HepG2 (cell line): Measurements from ENCODE around the gene ACAD8. TPM values are rescaled to one million over a fixed set of nuclear protein-coding genes. Genes with fewer than 3 reads are reported as not detected.
"Not testable (repeated sequence)": the region's sequence is repeated elsewhere in the genome, so short reads cannot be mapped to it uniquely, and the experiment has no call there.

Experiments used
- ATAC-seq: fragments of 200-7000 bp; cut with Tn5 transposase; 3 replicates; pipeline ENCODE4 v1.9.1; 2020; ENCODE audit warnings: mild to moderate bottlenecking, moderate library complexity
- BruUV-seq: library from RNA; stranded (reverse); fragments of 400-500 nt; replicated peaks from 2 replicates; lab custom pipeline; 2021; lab: Mats Ljungman, UMichigan
- CTCF ChIA-PET: fragments of 300-600 bp; formaldehyde crosslinking; extraction: SDS; loops from one replicate; lab custom pipeline; 2021; ENCODE audit warnings: low total read pairs, inconsistent platforms, low intra/inter-chr PET ratio; lab: Yijun Ruan, JAX
- POLR2A ChIA-PET: fragments of 350-600 bp; sonication (Branson Sonifier 250); formaldehyde crosslinking; loops from one replicate; lab custom pipeline; 2020; ENCODE audit warnings: antibody characterized with exemption, inconsistent platforms; lab: Yijun Ruan, JAX
- DNase-seq: peaks from one replicate; pipeline ENCODE4 v3.0.0-alpha.2; 2015; ENCODE audit warnings: low spot score
- FAIRE-seq: peaks from 3 replicates; lab custom pipeline; 2011; peaks lifted over from hg19 to GRCh38; lab: Jason Lieb, UNC
- H2AFZ ChIP-seq: one replicate; pipeline ENCODE4 v1.6.1; 2011; ENCODE audit warnings: low read length, inconsistent platforms
- H3K27ac ChIP-seq: fragments of 300-600 bp; 3 replicates; pipeline ENCODE4 v1.8.0; 2011; ENCODE audit warnings: mixed run types, mild to moderate bottlenecking, mixed read lengths, low read length, inconsistent platforms; ENCODE audit not compliant: insufficient read depth; ENCODE audit errors: extremely low read length
- H3K27me3 ChIP-seq, 2 experiments: fragments of 200-600 bp in 1 of 2; 2 replicates in 1 of 2; 3 replicates in 1 of 2; pipeline versions ENCODE4 v1.6.0 to v1.8.0; 2011; ENCODE audit warnings: low read length in 2 of 2, mild to moderate bottlenecking in 2 of 2, moderate library complexity in 2 of 2, inconsistent platforms in 1 of 2; ENCODE audit not compliant: insufficient read depth in 2 of 2, control insufficient read depth in 1 of 2
- H3K36me3 ChIP-seq, 2 experiments: fragments of 200-600 bp in 1 of 2; replicated peaks in 1 of 2; 2 replicates in 1 of 2; 3 replicates in 1 of 2; pipeline versions ENCODE4 v1.5.1 to v1.8.0; 2011; ENCODE audit warnings: low read length in 2 of 2, inconsistent platforms in 1 of 2; ENCODE audit not compliant: insufficient read depth in 2 of 2, control insufficient read depth in 1 of 2
- H3K4me1 ChIP-seq: 2 replicates; pipeline ENCODE4 v1.5.1; 2012; ENCODE audit warnings: low read length, inconsistent platforms; ENCODE audit not compliant: insufficient read depth
- H3K4me2 ChIP-seq: 2 replicates; pipeline ENCODE4 v1.6.0; 2011; ENCODE audit warnings: low read depth, low read length, inconsistent platforms
- H3K4me3 ChIP-seq, 3 experiments: fragments of 200-600 bp in 1 of 3; sonication (generic), shearing (Covaris generic) in 1 of 3; replicated peaks in 1 of 3; 2 replicates each; pipeline ENCODE4 v1.5.1; 2011 to 2016; ENCODE audit warnings: low read length in 3 of 3, inconsistent platforms in 2 of 3, low read depth in 2 of 3, mild to moderate bottlenecking in 2 of 3, control low read depth in 1 of 3, mixed read lengths in 1 of 3; ENCODE audit not compliant: insufficient read depth in 1 of 3
- H3K79me2 ChIP-seq: one replicate; pipeline ENCODE4 v1.6.1; 2011; ENCODE audit warnings: low read length, inconsistent platforms; ENCODE audit not compliant: insufficient read depth
- H3K9ac ChIP-seq: 2 replicates; pipeline ENCODE4 v1.6.0; 2011; ENCODE audit warnings: mild to moderate bottlenecking, low read depth, low read length, inconsistent platforms; ENCODE audit not compliant: insufficient read depth
- H3K9me3 ChIP-seq: 2 replicates; pipeline ENCODE4 v1.5.1; 2012; ENCODE audit warnings: mild to moderate bottlenecking, low read length
- H4K20me1 ChIP-seq: 2 replicates; pipeline ENCODE4 v1.6.0; 2011; ENCODE audit warnings: inconsistent platforms, mild to moderate bottlenecking, low read length, moderate library complexity; ENCODE audit not compliant: insufficient read depth
- EP300 ChIP-seq, 3 experiments: sonication (generic) in 1 of 3; formaldehyde crosslinking in 1 of 3; IDR thresholded peaks; 2 replicates each; pipeline versions ENCODE4 v1.5.1 to v1.6.1; 2011 to 2020; ENCODE audit warnings: low read depth in 2 of 3, low read length in 2 of 3, borderline replicate concordance in 1 of 3, improper control_type of control experiment in 1 of 3, mild to moderate bottlenecking in 1 of 3, missing genetic modification reagents in 1 of 3, moderate library complexity in 1 of 3
- FOXK1 ChIP-seq: sonication (generic); formaldehyde crosslinking; IDR thresholded peaks from 2 replicates; pipeline ENCODE4 v1.4.0; 2020; ENCODE audit warnings: low read depth, missing genetic modification reagents, borderline replicate concordance
- KAT8 ChIP-seq: IDR thresholded peaks from 2 replicates; pipeline ENCODE4 v1.6.1; 2016; ENCODE audit warnings: missing genetic modification reagents, missing compliant biosample characterization
- KDM1A ChIP-seq: IDR thresholded peaks from 2 replicates; pipeline ENCODE4 v1.6.1; 2016; ENCODE audit warnings: missing compliant biosample characterization
- SRSF4 ChIP-seq: fragments of 200-400 bp; formaldehyde crosslinking; IDR thresholded peaks from one replicate; pipeline ENCODE4 v1.6.1; 2018; ENCODE audit warnings: mild to moderate bottlenecking, low read depth, low read length, moderate library complexity; ENCODE audit not compliant: poor library complexity, severe bottlenecking
- THYN1 ChIP-seq: sonication (generic); formaldehyde crosslinking; IDR thresholded peaks from 2 replicates; pipeline ENCODE4 v1.8.1; 2023; ENCODE audit warnings: low read depth, mild to moderate bottlenecking, moderate library complexity, missing genetic modification reagents, borderline replicate concordance
- XBP1 ChIP-seq: sonication (generic); formaldehyde crosslinking; IDR thresholded peaks from 2 replicates; pipeline ENCODE4 v1.5.0; 2020; ENCODE audit warnings: missing genetic modification reagents
- ZNF180 ChIP-seq: sonication (generic); formaldehyde crosslinking; IDR thresholded peaks from 2 replicates; pipeline ENCODE4 v1.4.0; 2020; ENCODE audit warnings: low read depth, missing genetic modification reagents, borderline replicate concordance
- ZNF619 ChIP-seq: sonication (generic); formaldehyde crosslinking; IDR thresholded peaks from 2 replicates; pipeline ENCODE4 v1.4.0; 2020; ENCODE audit warnings: mild to moderate bottlenecking, missing genetic modification reagents
- WGBS: methylation state at CpG from one replicate; pipeline ENCODE4 v1.1.6; 2017; ENCODE audit warnings: low lambda C conversion rate; 5-methylcytosine and 5-hydroxymethylcytosine counted together
- in situ Hi-C: cut with HindIII; loops from 2 replicates; pipeline ENCODE4 v1.10.0; 2017; ENCODE audit warnings: low pct_unique_long_range_greater_than_20kb; ENCODE audit not compliant: extremely low pct_ligation_motif_present
- intact Hi-C: fragments of 100-400 bp; cut with micrococcal nuclease; formaldehyde crosslinking; loops from one replicate; pipeline ENCODE4 v1.10.0; 2022; ENCODE audit not compliant: unreplicated experiment
- polyA plus RNA-seq, 8 experiments: library from polyadenylated mRNA; depleted of rRNA in 3 of 8; stranded (reverse) in 7 of 8; unstranded in 1 of 8; fragments of >200 nt; fragmentation: Illumina TruSeq in 4 of 8; extraction: Trizol in 4 of 8; gene quantifications; 2 replicates each; pipeline versions ENCODE4 v1.2.1 to v1.2.3, GENCODE V29; 2011 to 2016; ENCODE audit warnings: low read depth in 4 of 8, missing spikeins in 1 of 8, mixed read lengths in 1 of 8; ENCODE audit not compliant: insufficient read depth in 1 of 8
- total RNA-seq, 5 experiments: library from RNA; depleted of rRNA; stranded (reverse); fragments of >200 nt; fragmentation: Illumina TruSeq; extraction: Trizol; gene quantifications; 2 replicates each; pipeline ENCODE4 v1.2.3, GENCODE V29; 2016; ENCODE audit warnings: low read depth in 1 of 5
- TF ChIP-seq, protein P1 (sequence below): sonication (generic); formaldehyde crosslinking; IDR thresholded peaks from 2 replicates; pipeline ENCODE4 v1.4.0; 2020; ENCODE audit warnings: low read depth, mild to moderate bottlenecking, missing genetic modification reagents

ACAD8 gene
- total and polyA plus RNA-seq, 2 of the 13 experiments (the other 11 are each of a cell fraction or from before 2014, with no cell fraction given) = 13.5 to 20.3 TPM

- TF ChIP-seq THYN1 (no peak), KDM1A (CRISPR knock-in tag) (no peak), XBP1 (CRISPR knock-in tag) (no peak), SRSF4 (no peak), KAT8 (CRISPR knock-in tag) (no peak), FOXK1 (no peak)
- TF ChIP-seq, protein P1, sequence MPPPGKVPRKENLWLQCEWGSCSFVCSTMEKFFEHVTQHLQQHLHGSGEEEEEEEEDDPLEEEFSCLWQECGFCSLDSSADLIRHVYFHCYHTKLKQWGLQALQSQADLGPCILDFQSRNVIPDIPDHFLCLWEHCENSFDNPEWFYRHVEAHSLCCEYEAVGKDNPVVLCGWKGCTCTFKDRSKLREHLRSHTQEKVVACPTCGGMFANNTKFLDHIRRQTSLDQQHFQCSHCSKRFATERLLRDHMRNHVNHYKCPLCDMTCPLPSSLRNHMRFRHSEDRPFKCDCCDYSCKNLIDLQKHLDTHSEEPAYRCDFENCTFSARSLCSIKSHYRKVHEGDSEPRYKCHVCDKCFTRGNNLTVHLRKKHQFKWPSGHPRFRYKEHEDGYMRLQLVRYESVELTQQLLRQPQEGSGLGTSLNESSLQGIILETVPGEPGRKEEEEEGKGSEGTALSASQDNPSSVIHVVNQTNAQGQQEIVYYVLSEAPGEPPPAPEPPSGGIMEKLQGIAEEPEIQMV (CRISPR knock-in tag) = no peak
Observed at GRCh38 chr11:134282121-134283045, 29.0 kb downstream of the ACAD8 start (continued).

GRCh38 chr11:134283461-134284230 is 30.3 kb downstream of the ACAD8 start:
- Histone ChIP-seq H3K9ac (no peak overlapping the region), H2AFZ (no peak overlapping the region), H4K20me1 (no peaks in the 10 kb centered on the region), H3K79me2 (no peaks in the 10 kb centered on the region), H3K27me3 (peaks cover 0 to 45% of the 10 kb centered on the region in 2 experiments; a peak in 4 of 5 replicates), H3K36me3 (no peaks in the 10 kb centered on the region), H3K4me3 (no peak overlapping the region), H3K4me2 (no peak overlapping the region), H3K4me1 (no peaks in the 10 kb centered on the region), H3K27ac (no peak overlapping the region), H3K9me3 (no peaks in the 10 kb centered on the region)
- no TSS peak for BruUV-seq
- intact Hi-C loops = no loop called here
- no peak for FAIRE-seq
- CTCF ChIA-PET = no interaction called here
- ATAC-seq = no peak
- TF ChIP-seq ZNF180 (CRISPR knock-in tag) (no peak), EP300 (IDR thresholded peaks at IDR 0.05; ENCODE audit: low read depth in 2 of 2, low read length in 2 of 2) (no peak), EP300 (CRISPR knock-in tag; IDR thresholded peaks at IDR 0.05; ENCODE audit: borderline replicate concordance) (no peak), ZNF619 (no peak)
- no peak for DNase-seq
- 28% methylated on average over 8 of the region's 16 CpGs for WGBS
- in situ Hi-C loops = no loop called here
- POLR2A ChIA-PET = no interaction called here

DNA sequence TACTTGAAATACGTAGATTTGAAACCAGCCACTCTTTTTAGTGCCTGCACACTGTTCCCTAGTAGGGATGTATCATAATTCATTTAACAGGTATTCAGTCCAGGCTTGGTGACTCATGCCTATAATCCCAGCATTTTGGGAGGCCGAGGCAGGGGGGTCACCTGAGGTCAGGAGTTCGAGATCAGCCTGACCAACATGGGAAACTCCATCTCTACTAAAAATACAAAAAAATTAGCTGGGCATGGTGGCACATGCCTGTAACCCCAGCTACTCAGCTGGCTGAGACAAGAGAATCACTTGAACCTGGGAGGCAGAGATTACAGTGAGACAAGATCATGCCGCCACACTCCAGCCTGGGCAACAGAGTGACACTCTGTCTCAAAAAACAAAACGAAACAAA is 31.0 kb downstream of the ACAD8 start:
- H3K79me2 ChIP-seq, H3K9me3 ChIP-seq, H3K4me3 ChIP-seq, H2AFZ ChIP-seq, BruUV-seq, H3K36me3 ChIP-seq, DNase-seq, H3K4me1 ChIP-seq, POLR2A ChIA-PET, CTCF ChIA-PET, FAIRE-seq, in situ Hi-C loops, H3K4me2 ChIP-seq, H3K27ac ChIP-seq, H4K20me1 ChIP-seq, ATAC-seq, intact Hi-C loops, H3K9ac ChIP-seq: not testable (repeated sequence)
- WGBS = 38% methylated on average over 5 of the region's 5 CpGs
- H3K27me3 ChIP-seq = peaks cover 0 to 41% of the 10 kb centered on the region in 2 experiments; a peak in 4 of 5 replicates
